GM23338 (cell line): ENCODE results near the gene DMBX1. TPM values are rescaled to one million over a fixed set of nuclear protein-coding genes. Genes with fewer than 3 reads are reported as not detected.
A peak's percentile ranks its signal among the peaks of the same experiment; 100 is the strongest.

Experiments used
- ATAC-seq: fragments of 200-7000 bp; cut with Tn5 transposase; 3 replicates; pipeline ENCODE4 v1.9.1; 2020
- DNase-seq: peaks from one replicate; pipeline ENCODE4 v3.0.0-alpha.2; 2015; ENCODE audit warnings: low spot score
- H2AFZ ChIP-seq: fragments of 200-600 bp; sonication (generic); 2 replicates; pipeline ENCODE4 v1.8.0; 2016; ENCODE audit warnings: antibody characterized with exemption, mild to moderate bottlenecking, moderate library complexity
- H3F3A ChIP-seq: fragments of 200-600 bp; sonication (generic); replicated peaks from 2 replicates; pipeline ENCODE4 v1.8.0; 2017; ENCODE audit warnings: antibody characterized with exemption, mixed run types, low read depth
- H3K27ac ChIP-seq: fragments of 200-600 bp; sonication (generic); 2 replicates; pipeline ENCODE4 v1.6.1; 2016; ENCODE audit warnings: low read depth
- H3K27me3 ChIP-seq: fragments of 200-600 bp; sonication (generic); 2 replicates; pipeline ENCODE4 v1.8.0; 2016; ENCODE audit warnings: mild to moderate bottlenecking, mixed run types, moderate library complexity; ENCODE audit not compliant: insufficient read depth
- H3K36me3 ChIP-seq: fragments of 200-600 bp; sonication (generic); 2 replicates; pipeline ENCODE4 v1.8.0; 2016; ENCODE audit warnings: mild to moderate bottlenecking; ENCODE audit not compliant: insufficient read depth
- H3K4me1 ChIP-seq: fragments of 200-600 bp; sonication (generic); 2 replicates; pipeline ENCODE4 v1.8.0; 2016; ENCODE audit warnings: mild to moderate bottlenecking, moderate library complexity; ENCODE audit not compliant: insufficient read depth
- H3K4me2 ChIP-seq: fragments of 200-600 bp; sonication (generic); 2 replicates; pipeline ENCODE4 v1.7.1; 2017; ENCODE audit warnings: mixed run types
- H3K4me3 ChIP-seq: fragments of 200-600 bp; sonication (generic); 2 replicates; pipeline ENCODE4 v1.6.1; 2016; ENCODE audit warnings: mixed run types
- H3K79me2 ChIP-seq: fragments of 200-600 bp; sonication (generic); replicated peaks from 2 replicates; pipeline ENCODE4 v1.8.0; 2017; ENCODE audit warnings: mild to moderate bottlenecking; ENCODE audit not compliant: insufficient read depth
- H3K9me2 ChIP-seq: fragments of 200-600 bp; sonication (generic); 2 replicates; pipeline ENCODE4 v1.8.0; 2017; ENCODE audit not compliant: insufficient read depth
- H4K20me1 ChIP-seq: fragments of 200-600 bp; sonication (generic); replicated peaks from 2 replicates; pipeline ENCODE4 v1.8.0; 2017; ENCODE audit warnings: mild to moderate bottlenecking; ENCODE audit not compliant: insufficient read depth
- H3K27ac Mint-ChIP-seq: 2 replicates; pipeline ENCODE4 v1.8.0; 2020; ENCODE audit warnings: inconsistent platforms, mild to moderate bottlenecking, moderate library complexity, mixed read lengths
- H3K27me3 Mint-ChIP-seq: 3 replicates; pipeline ENCODE4 v1.8.0; 2022; ENCODE audit warnings: low read depth, mild to moderate bottlenecking, moderate library complexity, mixed read lengths, inconsistent platforms; ENCODE audit not compliant: insufficient read depth, poor library complexity
- H3K36me3 Mint-ChIP-seq: 3 replicates; pipeline ENCODE4 v1.8.0; 2021; ENCODE audit warnings: low read depth, mild to moderate bottlenecking, inconsistent platforms, moderate library complexity, mixed read lengths
- H3K4me1 Mint-ChIP-seq: 3 replicates; pipeline ENCODE4 v1.8.0; 2020; ENCODE audit warnings: mild to moderate bottlenecking, inconsistent platforms, mixed read lengths
- H3K4me3 Mint-ChIP-seq: 3 replicates; pipeline ENCODE4 v1.8.0; 2021; ENCODE audit warnings: moderate library complexity, mild to moderate bottlenecking, inconsistent platforms, mixed read lengths
- H3K9me3 Mint-ChIP-seq: 3 replicates; pipeline ENCODE4 v1.8.0; 2020; ENCODE audit warnings: moderate library complexity, mild to moderate bottlenecking, inconsistent platforms, mixed read lengths
- CREB1 ChIP-seq: fragments of 250-450 bp; sonication (Bioruptor Pico); IDR thresholded peaks from 2 replicates; pipeline ENCODE4 v1.5.0; 2020; ENCODE audit warnings: low read depth, mild to moderate bottlenecking, moderate library complexity
- ETS1 ChIP-seq: IDR thresholded peaks from 2 replicates; pipeline ENCODE4 v1.6.1; 2016; ENCODE audit warnings: antibody characterized with exemption
- EZH2 ChIP-seq: fragments of 200-600 bp; sonication (generic); IDR thresholded peaks from one replicate; pipeline ENCODE4 v1.8.0; 2017; ENCODE audit warnings: antibody characterized with exemption, mild to moderate bottlenecking, low read depth; ENCODE audit not compliant: unreplicated experiment
- EZH2phosphoT487 ChIP-seq: fragments of 200-600 bp; sonication (generic); IDR thresholded peaks from one replicate; pipeline ENCODE4 v1.8.1; 2018; ENCODE audit warnings: antibody characterized with exemption; ENCODE audit not compliant: unreplicated experiment
- NANOG ChIP-seq: IDR thresholded peaks from 2 replicates; pipeline ENCODE4 v1.6.1; 2016; ENCODE audit warnings: antibody characterized with exemption, borderline replicate concordance
- POLR2AphosphoS5 ChIP-seq: IDR thresholded peaks from 2 replicates; pipeline ENCODE4 v1.6.1; 2016; ENCODE audit warnings: antibody characterized with exemption, low read depth
- STAT1 ChIP-seq: IDR thresholded peaks from one replicate; pipeline ENCODE4 v1.6.1; 2016; ENCODE audit warnings: antibody characterized with exemption; ENCODE audit not compliant: unreplicated experiment
- ZNF331 ChIP-seq: fragments of 250-450 bp; sonication (Bioruptor Pico); IDR thresholded peaks from 2 replicates; pipeline ENCODE4 v1.5.0; 2020; ENCODE audit warnings: low read depth, mild to moderate bottlenecking, moderate library complexity
- polyA plus RNA-seq: library from polyadenylated mRNA; unstranded; fragments of >200 nt; fragmentation: Nextera tagmentation; extraction: Ambion mirVana; gene quantifications from 2 replicates; pipeline ENCODE4 v1.2.1, GENCODE V29; 2016
- total RNA-seq: library from RNA; depleted of rRNA; stranded (reverse); fragments of >200 nt; shearing (Covaris generic); gene quantifications from 2 replicates; pipeline ENCODE4 v1.2.3, GENCODE V29; 2014
- TF ChIP-seq, protein P1 (sequence below): fragments of 250-450 bp; sonication (Bioruptor Pico); IDR thresholded peaks from 2 replicates; pipeline ENCODE4 v1.5.0; 2020; ENCODE audit warnings: mild to moderate bottlenecking, moderate library complexity

Gene DMBX1
- total and polyA plus RNA-seq, 2 experiments from 2014 or later: 0.11 TPM; not detected in 1

DNA sequence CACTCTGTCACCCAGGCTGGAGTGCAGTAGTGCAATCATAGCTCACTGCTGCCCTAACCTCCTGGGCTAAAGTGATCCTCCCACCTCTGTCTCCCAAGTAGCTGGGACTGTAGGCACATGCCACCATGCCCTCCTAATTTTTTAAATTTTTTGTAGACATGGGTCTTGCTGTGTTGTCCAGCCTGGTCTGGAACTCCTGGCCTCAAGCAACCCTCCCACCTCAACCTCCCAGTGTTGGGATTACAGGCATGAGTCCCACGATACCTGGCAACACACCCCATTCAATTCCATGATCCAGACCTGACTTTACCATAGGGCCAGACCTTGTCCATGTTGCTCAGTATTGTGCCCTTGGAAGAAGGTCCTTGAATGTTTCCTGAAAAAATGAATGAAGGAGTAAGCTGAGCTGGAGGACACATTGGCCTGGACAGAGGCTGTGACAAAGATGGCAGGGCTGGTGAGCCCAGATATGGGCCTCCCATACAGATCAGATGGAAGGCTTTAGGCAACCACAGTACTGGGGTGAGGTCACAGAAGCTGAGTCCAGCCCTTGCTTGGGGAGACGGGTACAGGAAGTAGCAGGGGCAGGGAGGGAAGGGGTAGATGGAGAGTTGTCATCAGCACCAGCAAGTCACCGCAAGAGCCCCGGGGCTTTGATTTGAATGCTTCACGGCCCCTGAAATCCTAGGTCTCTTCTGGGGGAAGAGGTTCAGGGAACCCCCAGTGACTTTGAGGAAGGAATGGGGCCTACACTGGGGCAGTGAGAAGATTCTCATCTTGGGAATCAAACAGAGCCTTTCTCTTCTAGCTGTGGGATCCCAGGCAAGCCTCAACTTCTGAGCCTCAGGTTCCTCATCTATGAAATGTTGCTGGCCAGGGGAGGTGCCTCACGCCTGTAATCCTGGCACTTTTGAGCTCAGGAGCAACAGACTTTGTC lies 40.1 kb upstream of the DMBX1 start:
- peaks cover 42% of the 10 kb centered on the region for H3K4me1 ChIP-seq
- H3K9me2 ChIP-seq: no peaks in the 10 kb centered on the region
- peak overlapping the region; percentile 76 for H3K4me3 ChIP-seq
- ATAC-seq (no peak), DNase-seq (no peak)
- H2AFZ ChIP-seq: no peak overlapping the region
- peaks cover 5% of the 10 kb centered on the region; the same call in 1 of the 2 replicates for H4K20me1 ChIP-seq
- no peaks in the 10 kb centered on the region for H3K79me2 ChIP-seq
- peak overlapping the region; percentile 96 for H3K4me2 ChIP-seq
- H3K27ac Mint-ChIP-seq: no peak overlapping the region
- TF ChIP-seq CREB1 (CRISPR knock-in tag) (no peak), EZH2 (peak; percentile 17), POLR2AphosphoS5 (no peak), ETS1 (peak; percentile 29; the same call in 1 of the 2 replicates), ZNF331 (CRISPR knock-in tag) (no peak), EZH2phosphoT487 (no peak), STAT1 (no peak), NANOG (no peak)
- TF ChIP-seq, protein P1, sequence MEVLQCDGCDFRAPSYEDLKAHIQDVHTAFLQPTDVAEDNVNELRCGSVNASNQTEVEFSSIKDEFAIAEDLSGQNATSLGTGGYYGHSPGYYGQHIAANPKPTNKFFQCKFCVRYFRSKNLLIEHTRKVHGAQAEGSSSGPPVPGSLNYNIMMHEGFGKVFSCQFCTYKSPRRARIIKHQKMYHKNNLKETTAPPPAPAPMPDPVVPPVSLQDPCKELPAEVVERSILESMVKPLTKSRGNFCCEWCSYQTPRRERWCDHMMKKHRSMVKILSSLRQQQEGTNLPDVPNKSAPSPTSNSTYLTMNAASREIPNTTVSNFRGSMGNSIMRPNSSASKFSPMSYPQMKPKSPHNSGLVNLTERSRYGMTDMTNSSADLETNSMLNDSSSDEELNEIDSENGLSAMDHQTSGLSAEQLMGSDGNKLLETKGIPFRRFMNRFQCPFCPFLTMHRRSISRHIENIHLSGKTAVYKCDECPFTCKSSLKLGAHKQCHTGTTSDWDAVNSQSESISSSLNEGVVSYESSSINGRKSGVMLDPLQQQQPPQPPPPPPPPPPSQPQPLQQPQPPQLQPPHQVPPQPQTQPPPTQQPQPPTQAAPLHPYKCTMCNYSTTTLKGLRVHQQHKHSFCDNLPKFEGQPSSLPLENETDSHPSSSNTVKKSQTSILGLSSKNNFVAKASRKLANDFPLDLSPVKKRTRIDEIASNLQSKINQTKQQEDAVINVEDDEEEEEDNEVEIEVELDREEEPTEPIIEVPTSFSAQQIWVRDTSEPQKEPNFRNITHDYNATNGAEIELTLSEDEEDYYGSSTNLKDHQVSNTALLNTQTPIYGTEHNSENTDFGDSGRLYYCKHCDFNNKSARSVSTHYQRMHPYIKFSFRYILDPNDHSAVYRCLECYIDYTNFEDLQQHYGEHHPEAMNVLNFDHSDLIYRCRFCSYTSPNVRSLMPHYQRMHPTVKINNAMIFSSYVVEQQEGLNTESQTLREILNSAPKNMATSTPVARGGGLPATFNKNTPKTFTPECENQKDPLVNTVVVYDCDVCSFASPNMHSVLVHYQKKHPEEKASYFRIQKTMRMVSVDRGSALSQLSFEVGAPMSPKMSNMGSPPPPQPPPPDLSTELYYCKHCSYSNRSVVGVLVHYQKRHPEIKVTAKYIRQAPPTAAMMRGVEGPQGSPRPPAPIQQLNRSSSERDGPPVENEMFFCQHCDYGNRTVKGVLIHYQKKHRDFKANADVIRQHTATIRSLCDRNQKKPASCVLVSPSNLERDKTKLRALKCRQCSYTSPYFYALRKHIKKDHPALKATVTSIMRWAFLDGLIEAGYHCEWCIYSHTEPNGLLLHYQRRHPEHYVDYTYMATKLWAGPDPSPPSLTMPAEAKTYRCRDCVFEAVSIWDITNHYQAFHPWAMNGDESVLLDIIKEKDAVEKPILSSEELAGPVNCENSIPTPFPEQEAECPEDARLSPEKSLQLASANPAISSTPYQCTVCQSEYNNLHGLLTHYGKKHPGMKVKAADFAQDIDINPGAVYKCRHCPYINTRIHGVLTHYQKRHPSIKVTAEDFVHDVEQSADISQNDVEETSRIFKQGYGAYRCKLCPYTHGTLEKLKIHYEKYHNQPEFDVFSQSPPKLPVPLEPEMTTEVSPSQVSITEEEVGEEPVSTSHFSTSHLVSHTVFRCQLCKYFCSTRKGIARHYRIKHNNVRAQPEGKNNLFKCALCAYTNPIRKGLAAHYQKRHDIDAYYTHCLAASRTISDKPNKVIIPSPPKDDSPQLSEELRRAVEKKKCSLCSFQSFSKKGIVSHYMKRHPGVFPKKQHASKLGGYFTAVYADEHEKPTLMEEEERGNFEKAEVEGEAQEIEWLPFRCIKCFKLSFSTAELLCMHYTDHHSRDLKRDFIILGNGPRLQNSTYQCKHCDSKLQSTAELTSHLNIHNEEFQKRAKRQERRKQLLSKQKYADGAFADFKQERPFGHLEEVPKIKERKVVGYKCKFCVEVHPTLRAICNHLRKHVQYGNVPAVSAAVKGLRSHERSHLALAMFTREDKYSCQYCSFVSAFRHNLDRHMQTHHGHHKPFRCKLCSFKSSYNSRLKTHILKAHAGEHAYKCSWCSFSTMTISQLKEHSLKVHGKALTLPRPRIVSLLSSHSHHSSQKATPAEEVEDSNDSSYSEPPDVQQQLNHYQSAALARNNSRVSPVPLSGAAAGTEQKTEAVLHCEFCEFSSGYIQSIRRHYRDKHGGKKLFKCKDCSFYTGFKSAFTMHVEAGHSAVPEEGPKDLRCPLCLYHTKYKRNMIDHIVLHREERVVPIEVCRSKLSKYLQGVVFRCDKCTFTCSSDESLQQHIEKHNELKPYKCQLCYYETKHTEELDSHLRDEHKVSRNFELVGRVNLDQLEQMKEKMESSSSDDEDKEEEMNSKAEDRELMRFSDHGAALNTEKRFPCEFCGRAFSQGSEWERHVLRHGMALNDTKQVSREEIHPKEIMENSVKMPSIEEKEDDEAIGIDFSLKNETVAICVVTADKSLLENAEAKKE (CRISPR knock-in tag): no peak
- no peaks in the 10 kb centered on the region; the same call in 2 of the 3 replicates for H3K36me3 Mint-ChIP-seq
- no peak overlapping the region for H3K27ac ChIP-seq
- H3F3A ChIP-seq: peaks cover 24% of the 10 kb centered on the region
- H3K9me3 Mint-ChIP-seq: no peaks in the 10 kb centered on the region; the same call in 2 of the 3 replicates
- H3K27me3 ChIP-seq: peaks cover 100% of the 10 kb centered on the region
- peaks cover 46% of the 10 kb centered on the region for H3K4me1 Mint-ChIP-seq
- peaks cover 74% of the 10 kb centered on the region for H3K27me3 Mint-ChIP-seq
- no peaks in the 10 kb centered on the region for H3K36me3 ChIP-seq
- H3K4me3 Mint-ChIP-seq: peak overlapping the region; percentile 77
